ENCODE results near the gene MGAT5B.

Gene MGAT5B

DNA sequence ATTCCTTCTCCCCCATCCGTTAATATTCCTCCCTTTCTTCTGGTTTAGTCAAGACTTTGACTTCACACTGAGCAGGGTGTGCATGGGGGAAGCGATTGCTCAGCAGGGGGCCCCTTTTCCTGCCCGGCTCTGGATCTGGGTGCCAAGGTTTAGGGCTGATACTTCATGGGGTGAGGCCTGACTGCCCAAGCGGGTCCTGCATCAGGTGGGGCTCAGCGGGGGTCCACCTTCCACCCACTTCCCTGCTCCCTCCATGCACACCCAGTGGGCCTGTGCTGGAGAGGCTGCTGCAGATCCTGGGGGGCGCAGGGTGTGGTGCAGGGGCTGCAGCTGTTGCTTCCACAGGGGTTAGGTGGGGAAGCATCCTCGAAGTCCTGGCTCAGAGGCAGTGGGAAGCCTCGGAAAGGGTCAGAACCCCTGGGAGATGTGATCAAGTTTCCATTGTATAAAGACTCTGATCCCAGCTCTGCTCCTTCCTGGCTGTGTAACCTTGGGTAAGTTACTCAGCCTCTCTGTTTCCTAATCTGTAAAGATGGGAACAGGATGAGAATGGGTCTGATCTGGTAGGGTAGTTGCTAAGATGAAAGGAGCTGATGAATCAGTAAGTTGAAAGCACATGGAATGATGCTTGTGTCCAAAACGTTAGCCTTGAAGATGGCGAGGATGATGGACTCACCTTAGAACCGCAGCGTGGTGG is 53.3 kb downstream of the MGAT5B start:
- DNase-seq (ENCODE audit: extremely low read depth, low read depth) = no peak
- TF ChIP-seq CTCF (IDR thresholded peaks at IDR 0.05; ENCODE audit: low read depth, low read length) = no peak

DNA sequence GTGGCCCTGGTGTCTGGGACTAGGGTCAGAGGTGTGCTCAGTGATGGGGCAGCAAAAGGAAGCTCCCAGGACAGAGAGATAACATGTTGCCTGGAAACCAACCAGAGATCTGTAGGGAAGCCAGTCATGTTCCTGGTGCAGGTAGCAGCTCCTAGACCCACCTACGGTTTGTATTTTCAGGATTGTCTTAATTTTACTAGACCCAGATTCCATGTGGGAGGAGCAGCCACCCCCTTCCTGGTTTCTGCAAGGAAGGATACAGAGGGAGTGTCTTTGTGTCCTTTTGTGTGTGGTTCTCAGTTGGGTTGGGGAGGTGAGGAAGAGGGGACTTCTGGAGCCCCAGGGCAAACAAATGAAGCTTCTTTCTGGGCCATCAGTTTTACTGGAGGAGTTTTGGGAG is 53.9 kb downstream of the MGAT5B start:
- TF ChIP-seq CTCF (IDR thresholded peaks at IDR 0.05; ENCODE audit: low read depth, low read length) = no peak
- no peak for DNase-seq (ENCODE audit: extremely low read depth, low read depth)

DNA sequence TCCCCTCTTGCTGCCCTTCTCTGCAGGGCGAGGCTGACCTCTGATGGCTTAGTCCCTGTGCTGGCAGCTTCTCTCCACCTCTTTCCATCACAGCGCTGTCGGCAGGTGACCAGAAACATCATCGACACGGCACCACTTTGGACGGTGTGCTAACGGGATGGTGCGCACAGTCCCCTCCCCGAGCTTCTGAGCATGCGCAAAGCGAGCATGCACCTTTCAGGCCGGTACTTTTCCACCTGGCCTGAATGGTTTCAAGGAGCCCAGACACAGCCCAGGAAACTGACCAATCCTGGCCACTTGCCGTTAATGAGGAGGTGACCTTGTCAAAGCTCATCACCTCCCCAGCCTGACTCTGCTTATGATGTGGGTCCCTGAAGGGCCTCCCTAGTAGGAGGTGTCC is 54.8 kb downstream of the MGAT5B start:
- DNase-seq (ENCODE audit: extremely low read depth, low read depth) = no peak
- no peak for TF ChIP-seq CTCF (IDR thresholded peaks at IDR 0.05; ENCODE audit: low read depth, low read length)

GRCh38 chr17:76923491-76923890 is 55.3 kb downstream of the MGAT5B start:
- no peak for TF ChIP-seq CTCF (IDR thresholded peaks at IDR 0.05; ENCODE audit: low read depth, low read length)
- no peak for DNase-seq (ENCODE audit: extremely low read depth, low read depth)

GRCh38 chr17:76924345-76925342 is 56.4 kb downstream of the MGAT5B start:
- no peak for TF ChIP-seq CTCF (IDR thresholded peaks at IDR 0.05; ENCODE audit: low read depth, low read length)
- DNase-seq (ENCODE audit: extremely low read depth, low read depth) = no peak

DNA sequence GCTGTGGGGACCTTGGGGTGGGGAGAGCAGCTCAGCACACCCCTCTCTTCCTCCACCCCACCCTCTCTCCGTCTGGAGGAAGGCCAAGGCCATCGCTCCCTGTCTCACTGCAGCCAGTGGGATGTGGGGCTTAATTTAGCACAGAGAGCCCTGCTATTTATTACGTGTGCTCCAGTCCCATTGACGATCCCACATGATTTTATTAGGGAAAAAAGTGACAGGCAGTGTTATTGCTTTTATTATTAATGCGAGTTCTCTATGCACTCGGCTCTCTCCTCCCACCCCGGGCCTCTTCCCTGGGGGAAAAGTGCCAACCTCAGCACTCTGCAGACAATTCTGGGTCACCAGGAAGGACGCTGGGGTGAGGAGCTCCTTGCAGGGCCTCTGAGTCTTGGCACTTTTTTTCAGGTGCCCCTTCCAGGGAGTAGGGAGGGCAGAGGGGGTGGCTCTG is 57.3 kb downstream of the MGAT5B start:
- DNase-seq (ENCODE audit: extremely low read depth, low read depth) = no peak
- TF ChIP-seq CTCF (IDR thresholded peaks at IDR 0.05; ENCODE audit: low read depth, low read length) = no peak

Measured in AG09319 (cell line).